HG03095 (cell line): ENCODE data around the gene TEX2.

ENCODE experiments used
- ATAC-seq: cut with Tn5 transposase; IDR thresholded peaks from one replicate; pipeline ENCODE4 v1.9.1; 2021; ENCODE audit warnings: moderate library complexity; ENCODE audit not compliant: unreplicated experiment

Gene TEX2

GRCh38 chr17:64164596-64165285 is 98.3 kb downstream of the TEX2 start:
- no peak for ATAC-seq

- ATAC-seq: no peak
These were observed 99.6 kb downstream of the TEX2 start for GRCh38 chr17:64163468-64163867.

- ATAC-seq: no peak
These were observed 100.5 kb downstream of the TEX2 start for GRCh38 chr17:64162554-64162953.

GRCh38 chr17:64161380-64162176 is 101.5 kb downstream of the TEX2 start:
- ATAC-seq: no peak

- ATAC-seq: no peak
These were observed 102.7 kb downstream of the TEX2 start for GRCh38 chr17:64160378-64160777.

GRCh38 chr17:64158831-64159590 is 104.0 kb downstream of the TEX2 start:
- ATAC-seq: no peak

GRCh38 chr17:64158406-64158805 is 104.7 kb downstream of the TEX2 start:
- ATAC-seq: no peak

- no peak for ATAC-seq
These were observed 105.3 kb downstream of the TEX2 start for GRCh38 chr17:64157669-64158180.

GRCh38 chr17:64156670-64157069 is 106.4 kb downstream of the TEX2 start:
- no peak for ATAC-seq

- no peak for ATAC-seq
These were observed 107.1 kb downstream of the TEX2 start for GRCh38 chr17:64155751-64156544.

GRCh38 chr17:64155129-64155528 is 107.9 kb downstream of the TEX2 start:
- ATAC-seq: no peak

- no peak for ATAC-seq
These were observed 108.3 kb downstream of the TEX2 start for GRCh38 chr17:64154717-64155116.

GRCh38 chr17:64154313-64154695 is 108.8 kb downstream of the TEX2 start:
- no peak for ATAC-seq

- no peak for ATAC-seq
These were observed 109.3 kb downstream of the TEX2 start for GRCh38 chr17:64153565-64154312.

GRCh38 chr17:64152428-64153125 is 110.5 kb downstream of the TEX2 start:
- ATAC-seq: no peak

- ATAC-seq: no peak
These were observed 112.1 kb downstream of the TEX2 start for GRCh38 chr17:64151016-64151368.

GRCh38 chr17:64150237-64151015 is 112.6 kb downstream of the TEX2 start:
- no peak for ATAC-seq

GRCh38 chr17:64149196-64149595 is 113.9 kb downstream of the TEX2 start:
- ATAC-seq: no peak

GRCh38 chr17:64148699-64149098 is 114.4 kb downstream of the TEX2 start:
- ATAC-seq: no peak
